Measurements from ENCODE around the gene VTI1A. TPM values are rescaled to one million over a fixed set of nuclear protein-coding genes. Genes with fewer than 3 reads are reported as not detected.

Gene VTI1A
- total and polyA plus RNA-seq, 9 of the 15 experiments (the other 6 are each of a cell fraction or from before 2014, with no cell fraction given) = 9.3 to 21.4 (median 16.0) TPM

GRCh38 chr10:112855134-112855533 is 408.1 kb downstream of the VTI1A start:
- Histone ChIP-seq H3K4me3 (no peak overlapping the region), H3K79me2 (ENCODE audit: control insufficient read depth, insufficient read depth, low read length) (no peaks in the 10 kb centered on the region), H3K9me1 (ENCODE audit: control insufficient read depth, insufficient read depth, low read length) (no peaks in the 10 kb centered on the region), H3K9ac (ENCODE audit: insufficient read depth in 1 of 2, low read depth in 2 of 2, low read length in 2 of 2) (no peak overlapping the region), H3K9me3 (replicated peaks; ENCODE audit: control insufficient read depth, insufficient read depth, low read depth, low read length) (no peaks in the 10 kb centered on the region), H3K4me1 (replicated peaks in 1 of 2; ENCODE audit: control insufficient read depth in 2 of 2, insufficient read depth in 2 of 2, low read length in 2 of 2) (no peaks in the 10 kb centered on the region; a peak in 1 of 5 replicates), H3K27ac (ENCODE audit: extremely low read depth, low read depth, low read length) (no peak overlapping the region), H4K20me1 (replicated peaks; ENCODE audit: control insufficient read depth, insufficient read depth, low read length) (no peaks in the 10 kb centered on the region), H3K27me3 (ENCODE audit: control insufficient read depth in 2 of 2, insufficient read depth in 2 of 2, low read length in 2 of 2) (peaks cover 0 to 4% of the 10 kb centered on the region in 2 experiments; a peak in 1 of 5 replicates), H3K36me3 (ENCODE audit: control insufficient read depth, insufficient read depth, low read length) (no peaks in the 10 kb centered on the region), H3K4me2 (ENCODE audit: insufficient read depth, low read length) (no peak overlapping the region), H2AFZ (ENCODE audit: low read depth, low read length) (no peak overlapping the region)
- WGBS (ENCODE audit: insufficient coverage, low coverage, missing lambda C conversion rate) = 5% methylated on average over 4 of the region's 4 CpGs
- intact Hi-C loops (cut with micrococcal nuclease) (no loop called here), in situ Hi-C loops (cut with MboI) (no loop called here)
- BruUV-seq (replicated peaks) = no TSS peak
- no peak for TF ChIP-seq ZNF347 (CRISPR knock-in tag; IDR thresholded peaks at IDR 0.05; ENCODE audit: low read depth)
- TF ChIP-seq ZBTB12 (CRISPR knock-in tag; IDR thresholded peaks at IDR 0.05) = no peak
- TF ChIP-seq ZNF551 (CRISPR knock-in tag; IDR thresholded peaks at IDR 0.05) = no peak
- no peak for TF ChIP-seq GATAD2A (IDR thresholded peaks at IDR 0.05)
- TF ChIP-seq RNF2 (IDR thresholded peaks at IDR 0.05) = no peak
- no peak for TF ChIP-seq ZNF695 (CRISPR knock-in tag; IDR thresholded peaks at IDR 0.05)
- TF ChIP-seq ZNF766 (CRISPR knock-in tag; conservative IDR thresholded peaks at IDR 0.05) = no peak
- TF ChIP-seq NFE2L1 (tag; IDR thresholded peaks at IDR 0.05; ENCODE audit: borderline replicate concordance, low read depth) = no peak
- TF ChIP-seq GTF2A2 (tag; IDR thresholded peaks at IDR 0.05) = no peak
- TF ChIP-seq ZNF707 (CRISPR knock-in tag; conservative IDR thresholded peaks at IDR 0.05) = no peak
- ATAC-seq (no peak), FAIRE-seq (no peak), DNase-seq (ENCODE audit: extremely low read depth in 1 of 4, low spot score in 3 of 4) (no peak)
- CTCF ChIA-PET (ENCODE audit: low intra/inter-chr PET ratio) = no interaction called here
- POLR2A ChIA-PET = no interaction called here

Data from K562 (cell line).